Neural cell (in vitro differentiated cells): ENCODE data around the gene SEPTIN8. TPM values are rescaled to one million over a fixed set of nuclear protein-coding genes. Genes with fewer than 3 reads are reported as not detected.
A peak's percentile ranks its signal among the peaks of the same experiment; 100 is the strongest.

Experiments used
- H2AFZ ChIP-seq: fragments of 200-600, 300-800 bp; sonication (generic), shearing (Covaris generic); 2 replicates; pipeline ENCODE4 v1.6.0; 2014; ENCODE audit warnings: low read depth, mild to moderate bottlenecking, antibody characterized with exemption, low read length, moderate library complexity
- H3F3A ChIP-seq: fragments of 200-600 bp; shearing (Covaris generic); 2 replicates; pipeline ENCODE4 v1.6.1; 2016; ENCODE audit warnings: mild to moderate bottlenecking, moderate library complexity, mixed read lengths, antibody characterized with exemption, low read length; ENCODE audit not compliant: insufficient read depth, poor library complexity, severe bottlenecking
- H3K27ac ChIP-seq: fragments of 200-600, 300-800 bp; sonication (generic), shearing (Covaris generic); 2 replicates; pipeline ENCODE4 v1.5.1; 2014; ENCODE audit warnings: mild to moderate bottlenecking, low read length, moderate library complexity
- H3K27me3 ChIP-seq: fragments of 300-800, 200-600 bp; sonication (generic), shearing (Covaris generic); 2 replicates; pipeline ENCODE4 v1.6.0; 2014; ENCODE audit warnings: mild to moderate bottlenecking, low read depth, low read length, moderate library complexity; ENCODE audit not compliant: insufficient read depth
- H3K36me3 ChIP-seq: fragments of 300-800, 200-600 bp; sonication (generic), shearing (Covaris generic); 2 replicates; pipeline ENCODE4 v1.5.1; 2014; ENCODE audit warnings: mild to moderate bottlenecking, antibody characterized with exemption, low read length, moderate library complexity; ENCODE audit not compliant: insufficient read depth
- H3K4me2 ChIP-seq: fragments of 300-800, 200-600 bp; sonication (generic), shearing (Covaris generic); 2 replicates; pipeline ENCODE4 v1.6.0; 2014; ENCODE audit warnings: mild to moderate bottlenecking, low read length
- H3K4me3 ChIP-seq: fragments of 300-800, 200-600 bp; sonication (generic), shearing (Covaris generic); 2 replicates; pipeline ENCODE4 v1.5.1; 2014; ENCODE audit warnings: mild to moderate bottlenecking, low read length, moderate library complexity
- H3K79me2 ChIP-seq: fragments of 200-600 bp; shearing (Covaris generic); replicated peaks from 2 replicates; pipeline ENCODE4 v1.6.0; 2014; ENCODE audit warnings: mild to moderate bottlenecking, low read length, moderate library complexity; ENCODE audit not compliant: insufficient read depth
- H3K9ac ChIP-seq: fragments of 300-800, 200-600 bp; sonication (generic), shearing (Covaris generic); 2 replicates; pipeline ENCODE4 v1.6.1; 2016; ENCODE audit warnings: mild to moderate bottlenecking, low read length, mixed read lengths
- H3K9me2 ChIP-seq: fragments of 200-600 bp; shearing (Covaris generic); 2 replicates; pipeline ENCODE4 v1.6.1; 2016; ENCODE audit warnings: mild to moderate bottlenecking, low read length, mixed read lengths; ENCODE audit not compliant: insufficient read depth
- H3K9me3 ChIP-seq: fragments of 200-600, 300-800 bp; sonication (generic), shearing (Covaris generic); 2 replicates; pipeline ENCODE4 v1.6.1; 2016; ENCODE audit warnings: mild to moderate bottlenecking, mixed run types, low read length, moderate library complexity, mixed read lengths
- H4K20me1 ChIP-seq: fragments of 200-600 bp; shearing (Covaris generic); 2 replicates; pipeline ENCODE4 v1.6.1; 2016; ENCODE audit warnings: mild to moderate bottlenecking, mixed run types; ENCODE audit not compliant: insufficient read depth
- CTCF ChIP-seq: fragments of 450-650 bp; IDR thresholded peaks from 2 replicates; pipeline ENCODE4 v1.5.1; 2014; ENCODE audit warnings: antibody characterized with exemption, mild to moderate bottlenecking, moderate library complexity; ENCODE audit not compliant: poor library complexity, severe bottlenecking
- EP300 ChIP-seq: fragments of 450-650 bp; conservative IDR thresholded peaks from 2 replicates; pipeline ENCODE4 v1.6.1; 2014; ENCODE audit warnings: antibody characterized with exemption, mild to moderate bottlenecking, moderate library complexity; ENCODE audit not compliant: poor library complexity, severe bottlenecking
- POLR2AphosphoS5 ChIP-seq: IDR thresholded peaks from 2 replicates; pipeline ENCODE4 v1.6.1; 2012
- RAD21 ChIP-seq: fragments of 450-650 bp; conservative IDR thresholded peaks from 2 replicates; pipeline ENCODE4 v1.6.1; 2014; ENCODE audit warnings: antibody characterized with exemption, mild to moderate bottlenecking, moderate library complexity
- REST ChIP-seq: IDR thresholded peaks from 2 replicates; pipeline ENCODE4 v1.6.1; 2012; ENCODE audit warnings: borderline replicate concordance
- SMC3 ChIP-seq: fragments of 450-650 bp; conservative IDR thresholded peaks from 2 replicates; pipeline ENCODE4 v1.6.1; 2014; ENCODE audit warnings: antibody characterized with exemption, mild to moderate bottlenecking, moderate library complexity; ENCODE audit not compliant: poor library complexity
- TAF1 ChIP-seq: IDR thresholded peaks from 2 replicates; pipeline ENCODE4 v1.6.1; 2012; ENCODE audit warnings: low read depth
- polyA plus RNA-seq: library from polyadenylated mRNA; depleted of rRNA; stranded (reverse); fragments of >200 nt; gene quantifications from 2 replicates; pipeline ENCODE4 v1.2.3, GENCODE V29; 2014

The SEPTIN8 gene
- polyA plus RNA-seq, 1 donor from 2014 or later: 37.7 TPM

GRCh38 chr5:132746592-132746953 lies 30.5 kb downstream of the SEPTIN8 start:
- Histone ChIP-seq H3K9me2 (no peaks in the 10 kb centered on the region), H2AFZ (no peak overlapping the region), H3K9ac (no peak overlapping the region), H4K20me1 (no peaks in the 10 kb centered on the region), H3F3A (no peaks in the 10 kb centered on the region), H3K4me2 (no peak overlapping the region), H3K36me3 (no peaks in the 10 kb centered on the region), H3K79me2 (no peaks in the 10 kb centered on the region), H3K9me3 (no peaks in the 10 kb centered on the region), H3K27me3 (peaks cover 44% of the 10 kb centered on the region), H3K27ac (no peak overlapping the region), H3K4me3 (peak overlapping the region; percentile 55)
- TF ChIP-seq CTCF (no peak), REST (no peak), SMC3 (no peak), TAF1 (no peak), POLR2AphosphoS5 (no peak), EP300 (no peak), RAD21 (no peak)

GRCh38 chr5:132744659-132745058 lies 32.4 kb downstream of the SEPTIN8 start:
- H3K9ac ChIP-seq: no peak overlapping the region
- H4K20me1 ChIP-seq: no peaks in the 10 kb centered on the region
- no peaks in the 10 kb centered on the region for H3K9me3 ChIP-seq
- no peaks in the 10 kb centered on the region for H3F3A ChIP-seq
- H3K4me2 ChIP-seq: no peak overlapping the region
- H3K9me2 ChIP-seq: no peaks in the 10 kb centered on the region
- H2AFZ ChIP-seq: no peak overlapping the region
- no peak overlapping the region for H3K27ac ChIP-seq
- H3K79me2 ChIP-seq: no peaks in the 10 kb centered on the region
- no peaks in the 10 kb centered on the region for H3K36me3 ChIP-seq
- no peak overlapping the region for H3K4me3 ChIP-seq
- TF ChIP-seq EP300 (no peak), RAD21 (no peak), CTCF (no peak)
- H3K27me3 ChIP-seq: peaks cover 44% of the 10 kb centered on the region
